Chondrocyte (in vitro differentiated cells): Measurements from ENCODE around the gene SLAIN2. TPM values are rescaled to one million over a fixed set of nuclear protein-coding genes. Genes with fewer than 3 reads are reported as not detected.

ENCODE experiments used
- DNase-seq: peaks from one replicate; pipeline ENCODE4 v3.0.0; 2021; ENCODE audit warnings: mixed read lengths, low spot score
- H3K27ac Mint-ChIP-seq: one replicate; pipeline ENCODE4 v1.8.0; 2021; ENCODE audit warnings: mild to moderate bottlenecking, moderate library complexity, mixed read lengths; ENCODE audit not compliant: unreplicated experiment
- H3K27me3 Mint-ChIP-seq: 2 replicates; pipeline ENCODE4 v1.8.0; 2021; ENCODE audit warnings: low read depth, mixed read lengths
- H3K36me3 Mint-ChIP-seq: 2 replicates; pipeline ENCODE4 v1.8.0; 2021; ENCODE audit warnings: low read depth, mixed read lengths
- H3K4me1 Mint-ChIP-seq: 2 replicates; pipeline ENCODE4 v1.8.0; 2021; ENCODE audit warnings: low read depth, mild to moderate bottlenecking, mixed read lengths
- H3K4me3 Mint-ChIP-seq: one replicate; pipeline ENCODE4 v1.8.0; 2021; ENCODE audit warnings: mild to moderate bottlenecking, moderate library complexity, mixed read lengths; ENCODE audit not compliant: unreplicated experiment
- H3K9me3 Mint-ChIP-seq: 2 replicates; pipeline ENCODE4 v1.8.0; 2021; ENCODE audit warnings: low read depth, mixed read lengths
- CTCF ChIP-seq: fragments of 200-600 bp; sonication (generic); IDR thresholded peaks from 2 replicates; pipeline ENCODE4 v1.5.0; 2021; ENCODE audit warnings: antibody characterized with exemption, mild to moderate bottlenecking, moderate library complexity
- total RNA-seq: library from RNA; stranded (reverse); gene quantifications from 3 replicates; pipeline ENCODE4 v1.2.1, GENCODE V29; 2021

SLAIN2 gene
- total RNA-seq, 1 donor from 2014 or later: 84.2 TPM

- Mint-ChIP-seq H3K9me3 (no peaks in the 10 kb centered on the region), H3K36me3 (peaks cover 2% of the 10 kb centered on the region), H3K27ac (no peak overlapping the region), H3K4me3 (no peak overlapping the region), H3K4me1 (peaks cover 11% of the 10 kb centered on the region), H3K27me3 (peaks cover 11% of the 10 kb centered on the region)
- no peak for DNase-seq
- no peak for TF ChIP-seq CTCF
Observed at GRCh38 chr4:48472794-48473193, 131.5 kb downstream of the SLAIN2 start.

DNA sequence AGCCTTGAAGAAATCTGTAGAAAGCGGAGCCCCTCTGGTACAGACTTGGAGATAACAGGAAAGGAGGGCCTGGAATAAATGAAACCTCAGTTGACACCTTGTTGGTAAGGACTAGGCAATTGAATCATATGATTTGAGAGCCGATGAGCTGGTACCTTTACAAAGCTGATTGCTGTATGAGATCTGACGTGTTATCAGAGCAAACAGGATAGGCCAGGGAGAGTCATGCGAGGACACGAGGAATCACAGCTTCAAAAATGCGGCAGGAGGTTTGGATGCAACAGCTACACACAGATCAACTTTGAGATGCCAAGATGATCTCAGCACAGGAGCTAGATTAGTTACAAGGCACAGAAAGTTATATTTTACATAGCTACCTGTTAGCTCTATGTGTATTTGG lies 134.4 kb downstream of the SLAIN2 start:
- H3K4me1 Mint-ChIP-seq: peaks cover 2% of the 10 kb centered on the region
- peaks cover 13% of the 10 kb centered on the region for H3K27me3 Mint-ChIP-seq
- H3K9me3 Mint-ChIP-seq: no peaks in the 10 kb centered on the region
- DNase-seq: no peak
- H3K36me3 Mint-ChIP-seq: peaks cover 2% of the 10 kb centered on the region
- H3K27ac Mint-ChIP-seq: no peak overlapping the region
- H3K4me3 Mint-ChIP-seq: no peak overlapping the region
- TF ChIP-seq CTCF: no peak

Other genes starting within 250 kb of the SLAIN2 start
- 0.22 TPM in 1 of 3 replicates, not detected in the others for gene TXK, start 207.3 kb upstream of the SLAIN2 start, total RNA-seq
- 0.12 to 0.35 TPM (median 0.26 TPM) in 3 replicates for gene TEC, start 71.7 kb upstream of the SLAIN2 start, total RNA-seq
- gene SLC10A4, start 141.8 kb downstream of the SLAIN2 start, total RNA-seq: 0.18 TPM in 1 of 3 replicates, not detected in the others
- not detected in 3 replicates for gene ZAR1, start 148.7 kb downstream of the SLAIN2 start, total RNA-seq